Left hindlimb (tissue), 1 donor: Measurements from ENCODE around the gene ZFAND6.
"Not testable (repeated sequence)": the region's sequence is repeated elsewhere in the genome, so short reads cannot be mapped to it uniquely, and the experiment has no call there.

Experiments used
- DNase-seq: peaks from one replicate; pipeline ENCODE4 v3.0.0-alpha.2; 2018

ZFAND6 gene

GRCh38 chr15:80099662-80100061, 40.2 kb downstream of the ZFAND6 start:
- not testable (repeated sequence) for DNase-seq

- no peak for DNase-seq
These were observed 40.8 kb downstream of the ZFAND6 start for GRCh38 chr15:80100247-80100646.

- DNase-seq = no peak
These were observed 45.7 kb downstream of the ZFAND6 start for GRCh38 chr15:80105193-80105592.

- no peak for DNase-seq
These were observed 46.1 kb downstream of the ZFAND6 start for GRCh38 chr15:80105595-80105994.

GRCh38 chr15:80106051-80106450, 46.6 kb downstream of the ZFAND6 start:
- no peak for DNase-seq

- no peak for DNase-seq
These were observed 47.7 kb downstream of the ZFAND6 start for GRCh38 chr15:80107204-80107603.

- DNase-seq = no peak
These were observed 48.3 kb downstream of the ZFAND6 start for GRCh38 chr15:80107774-80108173.

GRCh38 chr15:80109388-80109787, 49.9 kb downstream of the ZFAND6 start:
- no peak for DNase-seq

- DNase-seq = no peak
These were observed 51.4 kb downstream of the ZFAND6 start for GRCh38 chr15:80110920-80111319.

- DNase-seq = no peak
These were observed 54.6 kb downstream of the ZFAND6 start for GRCh38 chr15:80114114-80114513.

- DNase-seq = no peak
These were observed 55.5 kb downstream of the ZFAND6 start for GRCh38 chr15:80115021-80115420.

GRCh38 chr15:80118956-80119355, 59.5 kb downstream of the ZFAND6 start:
- DNase-seq = no peak

- DNase-seq = no peak
These were observed 61.2 kb downstream of the ZFAND6 start for GRCh38 chr15:80120636-80121035.

GRCh38 chr15:80121546-80121945, 62.1 kb downstream of the ZFAND6 start:
- no peak for DNase-seq

GRCh38 chr15:80123034-80123433, 63.6 kb downstream of the ZFAND6 start:
- no peak for DNase-seq

GRCh38 chr15:80127253-80127652, 67.8 kb downstream of the ZFAND6 start:
- DNase-seq = not testable (repeated sequence)

GRCh38 chr15:80127911-80128310, 68.4 kb downstream of the ZFAND6 start:
- DNase-seq = no peak

- no peak for DNase-seq
These were observed 72.9 kb downstream of the ZFAND6 start for GRCh38 chr15:80132382-80132781.

GRCh38 chr15:80136854-80137253, 77.4 kb downstream of the ZFAND6 start:
- no peak for DNase-seq

GRCh38 chr15:80138961-80139360, 79.5 kb downstream of the ZFAND6 start:
- DNase-seq = no peak

- no peak for DNase-seq
These were observed 81.4 kb downstream of the ZFAND6 start for GRCh38 chr15:80140909-80141308.

- no peak for DNase-seq
These were observed 82.6 kb downstream of the ZFAND6 start for GRCh38 chr15:80141916-80142598.

- no peak for DNase-seq
These were observed 83.2 kb downstream of the ZFAND6 start for GRCh38 chr15:80142646-80143045.

GRCh38 chr15:80151148-80151547, 91.7 kb downstream of the ZFAND6 start:
- no peak for DNase-seq

- no peak for DNase-seq
These were observed 92.1 kb downstream of the ZFAND6 start for GRCh38 chr15:80151576-80151975.
